Measurements from ENCODE around the gene POGLUT3. TPM values are rescaled to one million over a fixed set of nuclear protein-coding genes. Genes with fewer than 3 reads are reported as not detected.

The POGLUT3 gene
- total RNA-seq, 6 experiments from 2014 or later = 5.5 to 11.8 (median 9.9) TPM

- intact Hi-C loops (cut with DNase I) = no loop called here
- TF ChIP-seq CTCF (IDR thresholded peaks at IDR 0.05) (no peak), POLR2A (IDR thresholded peaks at IDR 0.05) (no peak)
- WGBS (ENCODE audit: insufficient coverage, low coverage, low lambda C conversion rate, missing lambda C conversion rate) = 64% methylated on average over 6 of the region's 6 CpGs
- Histone ChIP-seq H3K27me3 (no peaks in the 10 kb centered on the region), H3K9me3 (no peaks in the 10 kb centered on the region), H3K4me1 (peaks cover 0 to 5% (median 0%) of the 10 kb centered on the region in 4 donors), H3K27ac (no peak overlapping the region), H3K36me3 (peaks cover 0 to 11% (median 5%) of the 10 kb centered on the region in 4 donors), H3K4me3 (no peak overlapping the region)
- DNase-seq = no peak
- ATAC-seq = no peak
Measured at GRCh38 chr11:108494182-108494581, 4.0 kb downstream of the POGLUT3 start.

GRCh38 chr11:108491936-108492335, 6.2 kb downstream of the POGLUT3 start:
- no peak overlapping the region for H3K27ac ChIP-seq
- DNase-seq (no peak), ATAC-seq (no peak)
- H3K36me3 ChIP-seq = peaks cover 0 to 12% (median 5%) of the 10 kb centered on the region in 4 donors
- intact Hi-C loops (cut with DNase I) = no loop called here
- no peaks in the 10 kb centered on the region for H3K9me3 ChIP-seq
- 91% methylated on average over 3 of the region's 3 CpGs for WGBS (ENCODE audit: insufficient coverage, low coverage, low lambda C conversion rate, missing lambda C conversion rate)
- no peak overlapping the region for H3K4me3 ChIP-seq
- no peak for TF ChIP-seq CTCF (IDR thresholded peaks at IDR 0.05)
- TF ChIP-seq POLR2A (IDR thresholded peaks at IDR 0.05) = no peak
- peaks cover 0 to 2% (median 0%) of the 10 kb centered on the region in 4 donors for H3K4me1 ChIP-seq
- no peaks in the 10 kb centered on the region for H3K27me3 ChIP-seq

- ATAC-seq = no peak
Measured at GRCh38 chr11:108486828-108487227, 11.4 kb downstream of the POGLUT3 start.

GRCh38 chr11:108486331-108486730, 11.9 kb downstream of the POGLUT3 start:
- WGBS (ENCODE audit: insufficient coverage, low coverage, low lambda C conversion rate, missing lambda C conversion rate) = 91% methylated on average over 3 of the region's 3 CpGs
- intact Hi-C loops (cut with DNase I) = no loop called here

More at GRCh38 chr11:108486828-108487227, 11.4 kb downstream of the POGLUT3 start:
- no peaks in the 10 kb centered on the region for H3K9me3 ChIP-seq
- no peak overlapping the region for H3K4me3 ChIP-seq
- H3K27ac ChIP-seq = no peak overlapping the region
- no peaks in the 10 kb centered on the region for H3K27me3 ChIP-seq
- intact Hi-C loops (cut with DNase I) = no loop called here
- no peak for DNase-seq
- 84% methylated on average over 3 of the region's 3 CpGs for WGBS (ENCODE audit: insufficient coverage, low coverage, low lambda C conversion rate, missing lambda C conversion rate)
- TF ChIP-seq CTCF (IDR thresholded peaks at IDR 0.05) (no peak), POLR2A (IDR thresholded peaks at IDR 0.05) (no peak)
- H3K36me3 ChIP-seq = peaks cover 0 to 12% (median 5%) of the 10 kb centered on the region in 4 donors
- H3K4me1 ChIP-seq = no peaks in the 10 kb centered on the region

More at GRCh38 chr11:108486331-108486730, 11.9 kb downstream of the POGLUT3 start:
- Histone ChIP-seq H3K4me1 (no peaks in the 10 kb centered on the region), H3K27me3 (no peaks in the 10 kb centered on the region), H3K4me3 (no peak overlapping the region), H3K27ac (no peak overlapping the region), H3K36me3 (peaks cover 0 to 13% (median 6%) of the 10 kb centered on the region in 4 donors), H3K9me3 (no peaks in the 10 kb centered on the region)
- ATAC-seq (no peak), DNase-seq (no peak)
- no peak for TF ChIP-seq POLR2A (IDR thresholded peaks at IDR 0.05)
- no peak for TF ChIP-seq CTCF (IDR thresholded peaks at IDR 0.05)

Measured in right lobe of liver (tissue), 6 donors.